Gastrocnemius medialis (tissue), 4 donors: ENCODE results near the gene ZC3H4.

Experiments used
- CTCF ChIP-seq, 5 experiments: fragments of 450-650 bp in 3 of 5; fragments of 200-600 bp in 2 of 5; sonication (generic) in 2 of 5; IDR thresholded peaks in 4 of 5; conservative IDR thresholded peaks in 1 of 5; 1 replicate in 4 of 5; 2 replicates in 1 of 5; pipeline ENCODE4 v1.5.1; 2016 to 2019; ENCODE audit warnings: antibody characterized with exemption in 5 of 5, mild to moderate bottlenecking in 3 of 5, moderate library complexity in 3 of 5
- POLR2A ChIP-seq, 2 donors: fragments of 450-650 bp; IDR thresholded peaks; one replicate each; pipeline ENCODE4 v1.6.1; 2017; ENCODE audit warnings: antibody characterized with exemption in 2 of 2, mild to moderate bottlenecking in 2 of 2, moderate library complexity in 2 of 2

DNA sequence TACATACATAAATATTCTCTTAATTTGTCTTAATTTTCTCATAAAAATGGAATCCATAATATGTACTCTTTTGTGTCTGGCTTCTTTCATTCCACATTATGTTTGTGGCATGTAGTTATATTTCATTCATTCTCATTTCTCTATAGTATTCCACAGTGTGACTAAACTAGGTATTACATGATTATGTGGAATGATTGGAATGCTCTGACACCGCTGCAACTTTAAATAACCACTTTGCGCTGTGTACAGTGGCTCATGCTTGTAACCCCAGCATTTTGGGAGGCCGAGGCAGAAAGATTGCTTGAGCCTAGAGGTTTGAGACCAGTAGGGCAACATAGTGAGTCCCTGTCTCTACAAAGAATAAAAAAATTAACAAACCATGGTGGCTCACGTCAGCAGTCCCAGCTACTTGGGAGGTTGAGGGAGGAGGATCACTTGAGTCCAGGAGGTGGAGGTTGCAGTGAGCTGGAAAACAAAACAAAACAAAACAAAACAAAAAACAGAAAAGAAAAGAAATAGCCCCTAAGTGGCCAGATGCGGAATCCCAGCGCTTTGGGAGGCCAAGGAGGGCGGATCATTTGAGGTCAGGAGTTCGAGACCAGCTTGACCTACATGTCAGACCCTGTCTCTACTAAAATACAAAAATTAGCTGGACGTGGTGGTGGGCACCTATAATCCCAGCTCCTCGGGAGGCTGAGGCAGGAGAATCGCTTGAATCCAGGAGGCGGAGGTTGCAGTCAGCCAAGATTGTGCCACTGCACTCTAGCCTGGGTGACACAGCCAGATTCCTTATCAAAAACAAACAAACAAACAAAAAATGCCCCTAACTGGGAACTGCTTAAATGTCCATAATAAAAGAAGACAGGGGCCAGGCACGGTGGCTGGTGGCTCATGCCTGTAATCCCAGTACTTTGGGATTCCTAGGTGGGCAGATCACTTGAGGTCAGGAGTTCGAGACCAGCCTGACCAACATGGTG lies 9.1 kb upstream of the ZC3H4 start:
- TF ChIP-seq CTCF (IDR thresholded peaks at IDR 0.05 in 4 of 5, conservative IDR thresholded peaks at IDR 0.05 in 1 of 5) = no peak
- no peak for TF ChIP-seq POLR2A (IDR thresholded peaks at IDR 0.05)
